Measurements from ENCODE around the gene NCKAP5L. TPM values are rescaled to one million over a fixed set of nuclear protein-coding genes. Genes with fewer than 3 reads are reported as not detected.
"Not testable (repeated sequence)": the region's sequence is repeated elsewhere in the genome, so short reads cannot be mapped to it uniquely, and the experiment has no call there.

Gene NCKAP5L
- polyA plus RNA-seq, 6 donors from 2014 or later, result 0.70 to 4.0 (median 1.2) TPM; not detected in 1

DNA sequence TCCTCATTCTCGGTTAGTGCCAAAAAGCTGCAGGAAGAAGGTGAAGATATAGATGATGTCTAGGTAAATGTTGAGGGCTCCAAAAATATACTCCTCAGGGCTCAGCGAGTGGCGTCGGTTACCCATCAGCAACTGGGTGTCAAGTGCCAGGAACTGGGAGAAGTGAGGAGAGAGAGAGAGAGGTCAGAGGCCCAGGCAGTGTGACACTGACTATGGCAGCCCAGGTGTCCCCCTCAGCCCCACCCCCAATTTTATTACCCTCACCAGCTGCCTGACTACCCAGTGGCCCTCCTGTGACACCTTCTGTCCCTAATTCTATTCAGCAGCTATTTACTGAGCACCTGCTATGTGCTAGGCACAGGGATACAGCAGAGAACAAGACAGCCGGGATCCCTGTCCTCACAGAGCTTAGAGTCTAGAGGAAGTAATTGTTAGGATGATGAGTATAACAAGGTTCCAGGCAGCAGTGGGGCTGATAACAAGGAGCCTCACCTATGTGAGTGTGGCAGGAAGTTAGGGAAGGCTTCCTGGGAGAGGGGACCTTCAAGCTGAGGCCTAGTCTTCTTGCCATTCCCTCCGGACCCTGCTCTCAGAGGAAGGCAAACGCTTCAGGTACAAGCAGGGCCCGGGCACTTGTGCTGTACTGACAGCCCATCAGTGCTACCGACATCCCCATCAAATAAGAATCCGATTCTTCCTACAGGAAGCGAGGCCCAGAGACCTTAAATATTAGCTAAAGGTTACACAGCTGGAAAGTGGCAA lies 42.5 kb upstream of the NCKAP5L start:
- H3K4me3 Mint-ChIP-seq, result no peak overlapping the region
- no peak overlapping the region for H3K27ac Mint-ChIP-seq
- peaks cover 0 to 19% (median 16%) of the 10 kb centered on the region in 3 donors for H3K27me3 Mint-ChIP-seq
- ATAC-seq (ENCODE audit: low read depth in 2 of 2) (no peak), DNase-seq (no peak)
- H3K9me3 Mint-ChIP-seq, result no peaks in the 10 kb centered on the region
- H3K4me1 Mint-ChIP-seq, result peaks cover 0 to 5% (median 3%) of the 10 kb centered on the region in 3 donors
- H3K36me3 Mint-ChIP-seq, result no peaks in the 10 kb centered on the region

DNA sequence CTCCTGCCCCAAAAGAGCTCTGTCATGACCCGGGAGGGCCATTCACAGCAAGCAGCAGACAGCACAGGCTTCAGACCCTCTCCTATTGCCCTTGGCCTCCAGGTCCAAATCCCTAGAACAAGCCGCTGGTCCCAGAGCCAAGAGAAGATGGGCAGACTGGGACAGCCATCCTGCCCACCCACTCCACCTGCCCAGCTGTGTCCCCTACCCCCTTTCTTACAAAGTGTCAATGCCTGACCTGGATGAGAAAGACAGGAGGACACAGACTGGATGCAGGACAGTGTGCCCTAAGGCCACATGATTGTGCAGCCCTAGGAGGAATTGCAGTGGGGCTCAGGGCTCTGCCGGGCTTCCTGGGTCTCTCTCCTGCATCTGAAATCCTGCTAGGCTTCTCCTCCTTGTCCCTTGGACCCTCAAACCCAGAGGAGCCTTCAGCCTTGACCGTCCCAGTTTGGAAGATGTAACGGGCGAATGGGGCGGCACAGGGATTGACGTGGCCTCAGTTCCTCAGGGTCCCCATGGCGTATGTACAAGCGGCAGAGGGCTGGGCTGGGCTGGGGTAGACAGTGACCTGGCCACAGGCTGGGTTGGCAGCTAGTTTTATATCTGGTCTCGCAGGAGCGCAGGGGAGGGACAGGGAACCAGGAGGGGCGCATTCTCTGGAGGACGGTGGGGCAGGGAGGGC lies 41.7 kb upstream of the NCKAP5L start:
- DNase-seq (no peak), ATAC-seq (ENCODE audit: low read depth in 2 of 2) (no peak)
- H3K4me3 Mint-ChIP-seq, result no peak overlapping the region
- peaks cover 0 to 27% (median 21%) of the 10 kb centered on the region in 3 donors for H3K27me3 Mint-ChIP-seq
- H3K9me3 Mint-ChIP-seq, result no peaks in the 10 kb centered on the region
- no peak overlapping the region for H3K27ac Mint-ChIP-seq
- H3K4me1 Mint-ChIP-seq, result peaks cover 0 to 5% (median 3%) of the 10 kb centered on the region in 3 donors
- no peaks in the 10 kb centered on the region for H3K36me3 Mint-ChIP-seq

DNA sequence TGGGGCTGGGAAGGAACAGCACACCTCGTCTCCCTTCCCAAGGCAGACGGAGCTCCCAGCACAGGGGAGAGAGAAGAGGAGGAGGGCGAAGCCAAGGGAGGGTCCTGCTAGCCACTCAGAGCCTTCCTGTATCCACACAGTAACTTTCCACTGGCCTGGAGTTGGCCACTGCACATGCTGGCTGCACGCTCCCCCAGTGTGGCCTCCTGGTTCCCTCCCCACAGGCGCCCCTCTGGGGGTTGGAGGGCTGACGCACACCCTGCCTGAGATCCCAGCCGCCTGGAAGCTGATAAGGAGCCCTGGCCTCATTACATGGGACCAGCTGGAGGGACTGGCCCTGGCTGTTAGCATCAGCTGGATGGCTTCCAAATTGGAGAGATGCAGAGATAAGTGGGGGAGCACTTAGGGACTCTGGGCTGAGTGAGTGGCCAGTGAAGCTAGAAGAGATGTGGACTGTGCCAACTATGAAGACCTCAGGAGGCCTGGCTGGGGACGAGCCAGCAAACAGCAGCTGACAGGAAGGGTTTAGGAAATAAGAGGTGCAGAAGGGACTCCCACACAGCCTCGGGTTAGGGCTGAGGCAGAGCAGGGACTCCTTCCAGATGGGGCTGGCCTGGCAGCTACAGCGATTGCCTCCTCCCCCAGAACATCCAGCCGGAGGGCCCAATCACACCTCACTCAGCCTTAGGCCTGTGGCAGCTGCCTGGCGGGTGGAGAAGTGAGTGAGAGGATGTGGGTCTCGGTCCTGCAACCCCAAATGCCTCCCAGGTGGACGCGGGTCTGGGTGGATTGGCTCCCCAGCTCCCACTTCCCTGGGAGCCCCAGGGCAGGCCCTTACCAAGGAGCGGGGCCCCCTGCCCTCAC lies 41.0 kb upstream of the NCKAP5L start:
- peak overlapping the region in 1 of 6 donors; percentile 83 for H3K27ac Mint-ChIP-seq
- no peak overlapping the region for H3K4me3 Mint-ChIP-seq
- peaks cover 0 to 34% (median 23%) of the 10 kb centered on the region in 3 donors for H3K27me3 Mint-ChIP-seq
- no peak for DNase-seq
- H3K4me1 Mint-ChIP-seq, result peaks cover 0 to 5% (median 3%) of the 10 kb centered on the region in 3 donors
- H3K9me3 Mint-ChIP-seq, result no peaks in the 10 kb centered on the region
- no peak for ATAC-seq (ENCODE audit: low read depth in 2 of 2)
- H3K36me3 Mint-ChIP-seq, result no peaks in the 10 kb centered on the region

DNA sequence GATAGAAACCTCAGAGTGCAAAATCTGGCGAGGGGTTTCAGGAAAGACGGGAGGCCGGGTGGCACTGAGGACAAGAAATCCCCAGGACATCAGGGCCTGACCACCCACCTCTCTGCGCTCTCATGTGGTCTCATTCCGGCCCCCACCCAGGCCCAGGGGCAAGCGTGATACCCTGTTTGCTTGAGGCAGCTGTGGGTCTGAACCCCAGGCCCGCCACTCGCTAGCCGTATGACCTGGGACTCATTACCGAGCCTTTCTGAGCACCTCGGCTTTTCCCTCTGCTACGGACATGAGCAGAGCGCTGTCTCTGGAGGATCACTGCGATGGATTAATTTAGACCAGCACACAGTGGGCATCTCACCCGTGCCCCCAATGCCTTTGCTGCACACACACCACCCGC lies 40.2 kb upstream of the NCKAP5L start:
- no peaks in the 10 kb centered on the region for H3K36me3 Mint-ChIP-seq
- H3K4me1 Mint-ChIP-seq, result peaks cover 0 to 5% (median 3%) of the 10 kb centered on the region in 3 donors
- DNase-seq (no peak), ATAC-seq (ENCODE audit: low read depth in 2 of 2) (no peak)
- H3K27me3 Mint-ChIP-seq, result peaks cover 0 to 36% (median 23%) of the 10 kb centered on the region in 3 donors
- H3K4me3 Mint-ChIP-seq, result no peak overlapping the region
- H3K27ac Mint-ChIP-seq, result no peak overlapping the region
- no peaks in the 10 kb centered on the region for H3K9me3 Mint-ChIP-seq

DNA sequence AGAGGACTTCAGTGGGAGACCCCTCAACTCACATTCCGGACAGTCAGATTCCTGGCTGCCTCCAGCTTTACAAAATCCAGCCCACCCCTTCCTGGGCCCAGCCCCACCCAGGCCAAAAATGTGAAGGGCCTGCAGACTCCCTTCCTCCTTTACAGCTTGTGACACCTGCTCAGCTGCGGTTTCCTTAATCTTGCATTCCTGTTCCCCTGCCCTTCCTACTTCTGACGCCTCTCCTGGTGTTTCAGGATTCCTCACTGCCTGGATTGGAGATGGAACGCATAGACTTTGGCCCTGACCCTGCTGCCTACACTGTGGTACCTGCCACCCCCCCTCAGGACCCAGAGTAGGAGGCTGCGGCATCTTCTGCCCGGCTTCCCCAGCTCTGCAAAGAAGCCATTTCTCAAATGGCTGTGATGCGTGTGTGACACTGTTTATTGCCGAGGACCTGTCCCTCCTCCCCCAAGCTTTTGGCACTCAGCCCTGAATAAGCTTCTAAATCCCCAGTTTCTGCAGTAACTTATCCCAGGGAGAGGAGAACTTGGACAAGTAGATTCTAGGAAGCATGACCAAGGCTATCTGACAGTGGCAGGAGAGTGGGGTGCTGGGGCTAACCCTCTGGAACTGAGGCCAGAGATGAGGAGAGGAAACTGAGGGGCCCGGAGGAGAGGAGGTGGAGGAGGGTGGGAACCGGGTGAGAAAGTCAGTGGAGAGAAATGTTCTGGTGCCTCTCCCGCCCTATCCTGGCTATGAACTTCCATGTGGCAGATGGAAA lies 39.5 kb upstream of the NCKAP5L start:
- Mint-ChIP-seq H3K27me3 (peaks cover 0 to 36% (median 23%) of the 10 kb centered on the region in 3 donors), H3K27ac (peak overlapping the region in 1 of 6 donors; percentile 56), H3K4me1 (peaks cover 0 to 5% (median 3%) of the 10 kb centered on the region in 3 donors), H3K9me3 (no peaks in the 10 kb centered on the region), H3K36me3 (no peaks in the 10 kb centered on the region), H3K4me3 (no peak overlapping the region)
- DNase-seq, result no peak
- ATAC-seq (ENCODE audit: low read depth in 2 of 2), result no peak

DNA sequence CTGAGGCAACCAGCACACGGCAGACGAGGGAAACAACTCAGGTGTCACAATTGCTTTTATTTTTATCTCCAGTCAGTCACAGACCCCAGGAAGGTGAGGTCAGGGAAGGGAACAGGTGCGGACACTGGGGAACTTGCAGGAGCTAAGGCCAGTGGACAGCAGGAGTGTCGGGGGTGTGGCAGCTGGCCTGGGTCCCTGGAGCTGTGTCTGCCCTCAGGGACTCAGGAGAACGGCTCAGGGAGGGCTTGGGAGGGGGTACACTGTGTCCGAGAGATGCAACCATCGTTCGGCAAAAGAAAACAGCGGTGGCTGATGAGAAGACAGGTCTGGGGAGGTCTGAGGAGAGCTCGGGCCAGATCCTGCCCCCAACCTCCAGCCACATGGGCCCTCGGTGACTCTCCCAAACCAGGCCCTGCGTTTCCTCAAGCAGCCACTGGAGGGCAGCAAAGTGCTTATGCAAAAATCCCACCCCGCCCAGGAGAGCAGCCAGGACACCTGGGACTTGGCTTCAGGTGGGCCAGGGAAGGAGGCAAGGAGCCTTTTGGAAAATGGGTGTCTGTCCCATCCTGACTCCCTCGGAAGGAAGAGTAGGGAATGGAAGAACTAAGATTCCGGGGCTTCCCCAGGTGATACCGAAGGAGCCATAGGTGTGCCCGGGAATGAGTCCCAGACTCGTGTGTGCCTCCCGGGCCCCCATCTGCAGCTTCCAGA lies 38.8 kb upstream of the NCKAP5L start:
- Mint-ChIP-seq H3K9me3 (no peaks in the 10 kb centered on the region), H3K4me3 (no peak overlapping the region), H3K36me3 (no peaks in the 10 kb centered on the region), H3K27me3 (peaks cover 0 to 36% (median 23%) of the 10 kb centered on the region in 3 donors), H3K27ac (peak overlapping the region in 3 of 6 donors; percentile 33 to 81 (median 69)), H3K4me1 (peaks cover 0 to 5% (median 3%) of the 10 kb centered on the region in 3 donors)
- DNase-seq (peak; percentile 62), ATAC-seq (ENCODE audit: low read depth in 2 of 2) (peak; percentile 61 to 86)

DNA sequence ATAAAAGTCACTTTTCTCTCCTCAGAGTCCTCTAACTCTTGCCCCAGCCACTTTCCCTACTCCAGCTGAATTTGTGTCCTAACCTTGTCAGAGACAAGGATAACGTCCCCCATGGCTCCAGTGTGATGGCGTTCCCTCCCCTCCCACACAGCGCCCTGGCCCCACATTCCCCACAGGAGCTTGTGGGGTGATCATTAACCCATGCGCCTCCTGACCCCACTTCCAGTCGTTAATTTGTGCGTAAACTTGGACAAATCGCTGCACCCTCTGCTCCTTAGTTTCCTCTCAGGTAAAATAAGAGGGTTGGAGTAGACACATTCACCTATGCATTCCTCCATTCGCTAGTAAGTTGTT lies 37.5 kb upstream of the NCKAP5L start:
- Mint-ChIP-seq H3K27me3 (peaks cover 0 to 36% (median 23%) of the 10 kb centered on the region in 3 donors), H3K9me3 (no peaks in the 10 kb centered on the region), H3K4me3 (no peak overlapping the region), H3K27ac (no peak overlapping the region), H3K4me1 (peaks cover 0 to 5% (median 3%) of the 10 kb centered on the region in 3 donors), H3K36me3 (no peaks in the 10 kb centered on the region)
- DNase-seq, result no peak
- no peak for ATAC-seq (ENCODE audit: low read depth in 2 of 2)

DNA sequence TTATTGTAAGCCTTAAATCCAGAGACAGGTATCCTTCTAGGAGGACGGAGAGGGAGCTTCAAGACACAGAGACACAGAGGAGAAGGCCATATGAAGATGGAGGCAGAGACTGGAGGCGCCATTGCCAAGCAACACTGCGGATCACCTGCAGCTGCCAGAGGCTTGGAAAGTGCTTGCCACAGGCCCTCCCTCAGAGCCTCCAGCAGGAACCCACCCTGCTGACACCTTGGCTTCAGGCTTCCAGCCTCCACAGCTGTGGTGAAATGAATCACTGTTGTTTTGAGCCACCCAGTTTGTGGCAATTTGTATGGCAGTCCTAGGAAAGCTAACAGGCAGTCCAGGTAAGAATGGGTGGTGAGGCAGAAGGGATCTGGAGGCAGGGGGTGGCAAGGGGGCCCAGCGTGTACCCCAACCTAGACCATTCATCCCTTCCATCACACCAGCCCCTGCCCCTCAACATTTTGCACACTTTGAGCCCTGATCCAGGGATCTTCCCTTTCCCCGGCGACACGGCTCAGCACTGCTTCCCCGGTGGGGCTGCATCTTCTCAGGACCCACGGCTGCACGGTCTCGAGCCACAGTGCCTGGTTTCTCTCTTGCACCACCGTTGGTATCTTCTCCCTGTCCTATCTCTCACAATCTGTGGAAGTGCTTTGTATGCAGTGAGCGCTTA lies 37.0 kb upstream of the NCKAP5L start:
- Mint-ChIP-seq H3K9me3 (no peaks in the 10 kb centered on the region), H3K27ac (no peak overlapping the region), H3K4me1 (peaks cover 0 to 5% (median 3%) of the 10 kb centered on the region in 3 donors), H3K4me3 (no peak overlapping the region), H3K36me3 (no peaks in the 10 kb centered on the region), H3K27me3 (peaks cover 0 to 36% (median 23%) of the 10 kb centered on the region in 3 donors)
- ATAC-seq (ENCODE audit: low read depth in 2 of 2) (no peak), DNase-seq (no peak)

DNA sequence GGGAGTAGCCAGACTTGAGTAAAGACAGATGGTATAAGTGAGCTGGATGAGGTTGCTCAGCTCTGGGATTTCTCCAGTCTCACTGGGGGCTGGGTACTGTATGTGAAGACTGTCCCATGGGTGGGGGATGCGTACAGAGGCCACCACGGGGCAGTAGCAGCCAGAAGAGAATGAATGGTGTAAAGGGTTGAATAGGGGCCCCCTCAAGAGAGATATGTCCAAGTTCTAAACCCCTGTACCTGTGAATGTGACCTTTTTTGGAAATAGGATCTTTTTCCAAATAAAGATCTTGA lies 36.5 kb upstream of the NCKAP5L start:
- Mint-ChIP-seq H3K27me3 (peaks cover 0 to 36% (median 23%) of the 10 kb centered on the region in 3 donors), H3K4me1 (peaks cover 0 to 5% (median 3%) of the 10 kb centered on the region in 3 donors), H3K4me3 (no peak overlapping the region), H3K9me3 (peaks cover 0 to 2% (median 0%) of the 10 kb centered on the region in 7 donors), H3K36me3 (no peaks in the 10 kb centered on the region), H3K27ac (peak overlapping the region in 1 of 6 donors; percentile 63)
- no peak for DNase-seq
- ATAC-seq (ENCODE audit: low read depth in 2 of 2), result no peak

DNA sequence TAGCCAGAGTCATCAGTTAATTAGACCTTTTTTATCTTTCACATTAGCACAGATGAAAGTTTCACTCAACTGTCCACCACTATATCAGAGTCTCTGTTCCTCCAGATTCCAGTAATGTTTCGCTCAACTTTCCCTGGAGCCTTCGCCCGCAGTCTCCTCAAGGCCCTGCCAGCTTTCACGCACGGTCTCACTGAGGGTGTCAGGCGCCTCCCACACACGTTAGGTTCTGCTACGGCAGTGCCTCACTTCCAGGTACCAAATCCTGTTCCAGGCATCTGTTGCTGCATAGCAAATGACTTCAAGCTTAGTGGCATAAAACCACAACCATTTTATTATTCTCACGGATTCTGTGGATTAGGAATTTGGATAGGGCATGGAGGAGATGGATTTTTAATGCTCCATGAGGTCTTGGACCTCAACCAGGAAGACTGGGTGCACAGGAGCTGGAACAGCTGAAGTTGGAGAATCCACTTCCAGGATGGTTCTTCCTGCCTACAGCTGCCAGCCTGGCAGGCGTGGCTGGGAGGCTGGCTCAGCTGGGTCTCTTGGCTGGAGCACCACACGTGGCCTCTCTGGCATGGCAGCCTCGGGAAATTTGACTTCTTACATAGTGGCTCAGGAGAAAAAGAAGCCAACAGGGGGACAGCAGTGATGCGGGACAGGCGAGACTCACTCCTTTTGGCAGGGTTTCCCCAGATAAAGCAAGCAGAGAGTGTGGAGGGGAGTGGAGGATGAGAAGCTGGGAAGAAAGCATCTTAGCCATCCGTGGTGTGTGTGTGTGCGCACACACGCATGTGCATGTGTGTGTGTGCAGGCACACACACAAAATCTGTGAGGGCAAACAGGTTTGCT lies 36.0 kb upstream of the NCKAP5L start:
- H3K36me3 Mint-ChIP-seq, result no peaks in the 10 kb centered on the region
- H3K27me3 Mint-ChIP-seq, result peaks cover 0 to 34% (median 23%) of the 10 kb centered on the region in 3 donors
- peaks cover 0 to 5% (median 0%) of the 10 kb centered on the region in 7 donors for H3K9me3 Mint-ChIP-seq
- DNase-seq, result no peak
- H3K4me1 Mint-ChIP-seq, result peaks cover 0 to 5% (median 3%) of the 10 kb centered on the region in 3 donors
- no peak overlapping the region for H3K4me3 Mint-ChIP-seq
- no peak for ATAC-seq (ENCODE audit: low read depth in 2 of 2)
- no peak overlapping the region for H3K27ac Mint-ChIP-seq

DNA sequence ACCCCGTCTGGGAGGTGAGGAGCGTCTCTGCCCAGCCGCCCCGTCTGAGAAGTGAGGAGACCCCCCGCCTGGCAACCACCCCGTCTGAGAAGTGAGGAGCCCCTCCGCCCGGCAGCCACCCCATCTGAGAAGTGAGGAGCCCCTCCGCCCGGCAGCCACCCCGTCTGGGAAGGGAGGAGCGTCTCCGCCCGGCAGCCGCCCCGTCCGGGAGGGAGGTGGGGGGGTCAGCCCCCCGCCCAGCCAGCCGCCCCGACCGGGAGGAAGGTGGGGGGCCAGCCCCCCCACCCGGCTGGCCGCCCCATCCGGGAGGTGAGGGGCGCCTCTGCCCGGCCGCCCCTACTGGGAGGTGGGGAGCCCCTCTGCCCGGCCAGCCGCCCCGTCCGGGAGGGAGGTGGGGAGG lies 32.7 kb upstream of the NCKAP5L start:
- peaks cover 0 to 28% (median 15%) of the 10 kb centered on the region in 3 donors for H3K27me3 Mint-ChIP-seq
- H3K4me1 Mint-ChIP-seq; DNase-seq; ATAC-seq (ENCODE audit: low read depth in 2 of 2); H3K9me3 Mint-ChIP-seq; H3K36me3 Mint-ChIP-seq; H3K27ac Mint-ChIP-seq; H3K4me3 Mint-ChIP-seq: not testable (repeated sequence)
